Cardiac fibroblast (primary cell): ENCODE measurements around the gene CRELD1.

Experiments used
- DNase-seq, 2 donors: peaks; one replicate each; pipeline versions ENCODE4 v3.0.0 to v3.0.0-alpha.2; 2010; ENCODE audit warnings: low read depth in 2 of 2
- H3K4me3 ChIP-seq, 2 donors: replicated peaks in 1 of 2; 1 replicate in 1 of 2; 2 replicates in 1 of 2; pipeline ENCODE4 v1.5.1; 2011; ENCODE audit warnings: low read depth in 2 of 2, low read length in 2 of 2, mild to moderate bottlenecking in 2 of 2, moderate library complexity in 1 of 2
- CTCF ChIP-seq: IDR thresholded peaks from one replicate; pipeline ENCODE4 v1.5.1; 2011; ENCODE audit warnings: low read depth, mild to moderate bottlenecking, low read length, inconsistent platforms

The CRELD1 gene

DNA sequence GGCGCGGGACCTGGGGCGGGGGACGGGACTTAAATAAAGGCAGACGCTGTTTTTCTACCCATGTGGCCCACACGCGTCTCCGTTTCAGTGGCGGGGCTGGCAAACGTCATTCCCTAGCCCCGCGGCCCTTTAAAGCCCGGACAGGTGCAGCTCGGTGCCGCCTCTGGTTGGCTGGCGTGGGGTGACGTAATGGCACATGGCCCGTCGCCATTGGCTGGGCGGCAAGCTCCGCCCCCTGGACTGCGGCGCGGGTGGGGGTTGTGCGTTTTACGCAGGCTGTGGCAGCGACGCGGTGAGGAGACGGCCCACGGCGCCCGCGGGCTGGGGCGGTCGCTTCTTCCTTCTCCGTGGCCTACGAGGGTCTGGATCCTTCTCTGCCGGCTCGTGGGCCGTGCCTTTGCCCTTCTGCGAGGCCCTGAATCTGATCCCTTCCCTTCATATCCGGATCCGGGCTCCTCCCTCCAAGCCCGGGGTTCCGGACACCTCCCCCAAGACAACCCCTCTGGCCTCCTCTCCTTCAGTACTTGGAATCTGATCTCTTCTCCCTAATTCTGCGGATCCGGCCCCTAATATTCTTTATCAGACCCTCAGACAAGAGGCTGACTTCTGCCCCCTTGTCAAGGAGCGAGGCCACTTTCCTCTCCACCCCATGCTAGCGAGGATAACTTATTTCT is at the start of gene CRELD1:
CRELD1 (plus strand) TSS at position 274 of the 674 bp plus-strand sequence. CDS start 605 bp downstream, outside the sequence.
- DNase-seq: peak; percentile 97
- peak within 1 kb of the TSS; percentile 65 to 71 for H3K4me3 ChIP-seq
- no peak for TF ChIP-seq CTCF

GRCh38 chr3:9884555-9885165 is 49.0 kb upstream of the CRELD1 start:
- TF ChIP-seq CTCF: no peak
- DNase-seq: peak; percentile 74 to 96
- no peak overlapping the region for H3K4me3 ChIP-seq

DNA sequence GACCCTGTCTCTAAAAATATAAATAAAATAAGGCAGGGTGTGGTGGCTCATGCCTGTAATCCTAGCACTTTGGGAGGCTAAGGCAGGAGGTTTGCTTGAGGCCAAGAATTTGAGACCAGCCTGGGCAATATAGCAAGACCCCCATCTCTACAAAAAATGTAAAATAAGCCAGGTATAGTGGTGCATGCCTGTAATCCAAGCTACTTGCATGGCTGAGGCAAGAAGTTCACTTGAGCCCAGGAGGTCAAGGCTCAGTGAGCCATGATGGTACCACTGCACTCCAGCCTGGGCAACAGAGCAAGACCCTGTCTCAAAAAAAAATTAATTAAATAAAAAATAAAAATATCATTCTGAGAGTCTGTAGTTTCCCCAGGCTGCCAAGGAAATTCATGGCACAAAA is 47.3 kb upstream of the CRELD1 start:
- TF ChIP-seq CTCF: no peak
- no peak overlapping the region for H3K4me3 ChIP-seq
- no peak for DNase-seq

DNA sequence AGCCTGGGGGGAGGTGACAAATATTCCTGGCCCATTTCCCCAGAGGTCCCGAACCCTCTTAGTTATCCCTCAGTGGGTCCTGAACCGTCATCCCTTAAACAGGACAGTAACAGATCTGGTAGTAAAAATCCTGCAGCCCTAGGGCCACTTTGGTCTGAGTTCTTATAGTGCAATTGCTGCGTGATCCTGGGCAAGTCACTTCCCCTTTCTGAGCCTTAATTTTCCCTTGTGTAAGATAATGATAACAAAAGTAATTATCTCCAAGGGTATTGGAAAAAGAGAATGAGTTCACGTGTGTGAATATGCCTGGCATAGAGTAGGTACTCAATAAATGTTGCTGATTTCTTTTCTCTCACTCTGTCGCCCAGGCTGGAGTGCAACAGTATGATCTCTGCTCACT is 46.2 kb upstream of the CRELD1 start:
- no peak for TF ChIP-seq CTCF
- no peak overlapping the region for H3K4me3 ChIP-seq
- no peak for DNase-seq

GRCh38 chr3:9888540-9888939 is 45.1 kb upstream of the CRELD1 start:
- DNase-seq: no peak
- no peak overlapping the region for H3K4me3 ChIP-seq
- no peak for TF ChIP-seq CTCF

DNA sequence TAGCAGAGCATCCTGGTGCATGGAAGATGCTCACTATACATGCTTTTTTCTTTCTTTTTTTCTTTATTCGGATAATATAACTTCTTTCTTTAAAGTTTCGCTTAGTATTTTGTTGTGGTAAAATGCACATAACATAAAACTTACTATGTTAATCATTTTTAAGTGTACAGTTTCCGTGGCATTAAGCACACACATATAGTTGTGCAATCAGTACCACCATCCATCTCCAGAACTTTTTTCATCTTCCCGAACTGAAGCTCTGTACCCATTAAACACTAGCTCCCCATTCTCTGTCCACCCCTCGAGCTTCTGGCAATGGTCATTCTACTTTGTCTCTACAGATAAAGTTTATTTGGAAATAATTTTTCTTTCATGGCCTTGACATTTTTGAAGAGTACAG is 44.2 kb upstream of the CRELD1 start:
- no peak for TF ChIP-seq CTCF
- H3K4me3 ChIP-seq: no peak overlapping the region
- DNase-seq: no peak
